ENCODE measurements around the gene CGB8. TPM values are rescaled to one million over a fixed set of nuclear protein-coding genes. Genes with fewer than 3 reads are reported as not detected.

Gene CGB8
- total RNA-seq, 2 donors from 2014 or later, result not detected

- Histone ChIP-seq H3K36me3 (no peaks in the 10 kb centered on the region), H3K4me1 (replicated peaks) (no peaks in the 10 kb centered on the region), H3K27ac (no peak overlapping the region), H3K4me3 (no peak overlapping the region), H3K9me3 (no peaks in the 10 kb centered on the region), H3K27me3 (replicated peaks; ENCODE audit: insufficient read depth) (no peaks in the 10 kb centered on the region)
- TF ChIP-seq POLR2A (IDR thresholded peaks at IDR 0.05) (no peak), POLR2AphosphoS5 (IDR thresholded peaks at IDR 0.05) (no peak), CTCF (IDR thresholded peaks at IDR 0.05) (no peak)
- 93% methylated on average over 32 of the region's 32 CpGs for WGBS
- intact Hi-C loops (cut with DNase I), result no loop called here
- DNase-seq (ENCODE audit: low spot score), result no peak
Observed at GRCh38 chr19:49014123-49014869, 34.6 kb downstream of the CGB8 start.

- no peak for TF ChIP-seq POLR2A (IDR thresholded peaks at IDR 0.05)
- TF ChIP-seq CTCF (IDR thresholded peaks at IDR 0.05), result no peak
- intact Hi-C loops (cut with DNase I), result no loop called here
- peaks cover 0 to under 1% of the 10 kb centered on the region in 2 donors for H3K36me3 ChIP-seq
- no peak overlapping the region for H3K4me3 ChIP-seq
- 91% methylated on average over 17 of the region's 17 CpGs for WGBS
- H3K27ac ChIP-seq, result no peak overlapping the region
- no peaks in the 10 kb centered on the region for H3K9me3 ChIP-seq
- H3K4me1 ChIP-seq (replicated peaks), result no peaks in the 10 kb centered on the region
- DNase-seq (ENCODE audit: low spot score), result no peak
- no peaks in the 10 kb centered on the region for H3K27me3 ChIP-seq (replicated peaks; ENCODE audit: insufficient read depth)
Observed at GRCh38 chr19:49011194-49011593, 37.7 kb downstream of the CGB8 start.

GRCh38 chr19:49010453-49010852 is 38.5 kb downstream of the CGB8 start:
- H3K27ac ChIP-seq, result no peak overlapping the region
- H3K4me1 ChIP-seq (replicated peaks), result no peaks in the 10 kb centered on the region
- no peaks in the 10 kb centered on the region for H3K9me3 ChIP-seq
- 89% methylated on average over 17 of the region's 18 CpGs for WGBS
- peaks cover 0 to 4% of the 10 kb centered on the region in 2 donors for H3K36me3 ChIP-seq
- TF ChIP-seq CTCF (IDR thresholded peaks at IDR 0.05) (no peak), POLR2AphosphoS5 (IDR thresholded peaks at IDR 0.05) (no peak)
- H3K4me3 ChIP-seq, result no peak overlapping the region
- intact Hi-C loops (cut with DNase I), result no loop called here
- DNase-seq (ENCODE audit: low spot score), result no peak
- no peaks in the 10 kb centered on the region for H3K27me3 ChIP-seq (replicated peaks; ENCODE audit: insufficient read depth)

- intact Hi-C loops (cut with DNase I), result no loop called here
- Histone ChIP-seq H3K27me3 (replicated peaks; ENCODE audit: insufficient read depth) (no peaks in the 10 kb centered on the region), H3K4me1 (replicated peaks) (no peaks in the 10 kb centered on the region), H3K4me3 (no peak overlapping the region), H3K27ac (no peak overlapping the region), H3K36me3 (peaks cover 0 to 4% of the 10 kb centered on the region in 2 donors), H3K9me3 (no peaks in the 10 kb centered on the region)
- TF ChIP-seq POLR2AphosphoS5 (IDR thresholded peaks at IDR 0.05) (no peak), CTCF (IDR thresholded peaks at IDR 0.05) (no peak), POLR2A (IDR thresholded peaks at IDR 0.05) (no peak)
- DNase-seq (ENCODE audit: low spot score), result no peak
- WGBS, result 94% methylated on average over 18 of the region's 18 CpGs
Observed at GRCh38 chr19:49009828-49010227, 39.1 kb downstream of the CGB8 start.

- peaks cover 0 to 4% of the 10 kb centered on the region in 2 donors for H3K36me3 ChIP-seq
- H3K4me3 ChIP-seq, result no peak overlapping the region
- no peaks in the 10 kb centered on the region for H3K4me1 ChIP-seq (replicated peaks)
- no peak overlapping the region for H3K27ac ChIP-seq
- TF ChIP-seq POLR2A (IDR thresholded peaks at IDR 0.05), result no peak
- no peak for TF ChIP-seq POLR2AphosphoS5 (IDR thresholded peaks at IDR 0.05)
- TF ChIP-seq CTCF (IDR thresholded peaks at IDR 0.05), result no peak
- 96% methylated on average over 22 of the region's 22 CpGs for WGBS
- no peaks in the 10 kb centered on the region for H3K9me3 ChIP-seq
- intact Hi-C loops (cut with DNase I), result no loop called here
- DNase-seq (ENCODE audit: low spot score), result no peak
- H3K27me3 ChIP-seq (replicated peaks; ENCODE audit: insufficient read depth), result no peaks in the 10 kb centered on the region
Observed at GRCh38 chr19:49006905-49007304, 42.0 kb downstream of the CGB8 start.
